ENCODE results near the gene FAM111B. TPM values are rescaled to one million over a fixed set of nuclear protein-coding genes. Genes with fewer than 3 reads are reported as not detected.
A peak's percentile ranks its signal among the peaks of the same experiment; 100 is the strongest.

The FAM111B gene
- total and polyA plus RNA-seq, 2 of the 8 experiments (the other 6 are each of a cell fraction or from before 2014, with no cell fraction given), result 4.8 to 38.1 TPM

DNA sequence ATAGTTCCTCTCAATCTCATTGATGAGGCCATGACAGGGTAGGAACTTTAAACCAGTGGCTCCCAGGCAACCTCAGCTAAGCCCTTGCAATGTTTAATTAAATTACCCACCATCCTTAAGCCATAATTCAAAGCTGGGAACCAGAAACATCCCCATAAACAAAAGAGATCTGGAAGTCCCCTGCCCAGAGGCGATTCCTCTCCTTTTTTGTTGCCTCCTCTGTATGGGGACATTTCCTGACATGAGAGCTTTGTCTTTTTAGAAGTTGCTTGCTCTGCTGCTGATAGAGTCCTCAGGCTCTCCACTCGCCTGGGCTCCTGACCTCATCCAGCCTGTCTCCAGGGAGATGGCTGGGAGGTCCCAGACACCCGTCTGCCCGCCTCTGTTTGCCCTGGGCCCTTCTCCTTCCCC, 68.1 kb downstream of the FAM111B start:
- DNase-seq (ENCODE audit: low read depth in 1 of 2, low spot score in 2 of 2) (no peak), FAIRE-seq (no peak)
- Histone ChIP-seq H3K36me3 (ENCODE audit: control insufficient read depth in 2 of 4, insufficient read depth in 4 of 4, low read length in 3 of 4) (no peaks in the 10 kb centered on the region), H3K14ac (ENCODE audit: insufficient read length) (no peak overlapping the region), H2BK12ac (ENCODE audit: low read depth, low read length) (no peak overlapping the region), H3K23ac (ENCODE audit: insufficient read length) (no peak overlapping the region), H4K91ac (replicated peaks; ENCODE audit: insufficient read length, low read length) (no peak overlapping the region), H2AK5ac (ENCODE audit: low read depth, low read length) (no peak overlapping the region), H3K4ac (replicated peaks; ENCODE audit: insufficient read length, low read depth, low read length) (no peak overlapping the region), H3K4me1 (replicated peaks in 1 of 4; ENCODE audit: control insufficient read depth in 3 of 4, insufficient read depth in 4 of 4, low read length in 3 of 4) (peaks cover 6 to 19% (median 10%) of the 10 kb centered on the region in 4 experiments; a peak in 6 of 7 replicates), H4K5ac (ENCODE audit: insufficient read length, low read depth, low read length) (no peak overlapping the region), H3K4me3 (ENCODE audit: extremely low read depth in 1 of 4, insufficient read depth in 2 of 4, low read depth in 3 of 4, low read length in 4 of 4) (no peak overlapping the region), H4K8ac (ENCODE audit: extremely low read depth, insufficient read depth, low read length) (no peak overlapping the region), H3K56ac (replicated peaks; ENCODE audit: insufficient read length, low read depth, low read length) (no peak overlapping the region), H2BK15ac (ENCODE audit: low read length) (no peak overlapping the region), H3K9me3 (ENCODE audit: insufficient read depth in 2 of 2, low read depth in 1 of 2, low read length in 1 of 2) (no peaks in the 10 kb centered on the region), H3K9ac (replicated peaks in 1 of 4; ENCODE audit: extremely low read depth in 1 of 4, low read depth in 3 of 4, low read length in 3 of 4) (no peak overlapping the region), H4K20me1 (replicated peaks in 1 of 2; ENCODE audit: control insufficient read depth in 1 of 2, insufficient read depth in 2 of 2, low read length in 2 of 2) (peaks cover 2% of the 10 kb centered on the region in 2 experiments), H3K23me2 (ENCODE audit: low read depth, low read length) (peaks cover 18% of the 10 kb centered on the region), H3K4me2 (ENCODE audit: insufficient read depth in 1 of 2, low read depth in 2 of 2, low read length in 2 of 2) (peak overlapping the region in 1 of 2 experiments; percentile 99; a peak in 1 of 4 replicates), H2BK120ac (replicated peaks; ENCODE audit: low read depth, low read length) (no peak overlapping the region), H3K27me3 (replicated peaks in 1 of 4; ENCODE audit: control insufficient read depth in 3 of 4, extremely low read depth in 1 of 4, insufficient read depth in 3 of 4, low read length in 3 of 4) (no peaks in the 10 kb centered on the region), H2AFZ (ENCODE audit: low read length) (no peak overlapping the region), H2BK5ac (ENCODE audit: low read depth, low read length) (no peak overlapping the region), H3K79me1 (ENCODE audit: low read depth, low read length) (no peaks in the 10 kb centered on the region), H3K27ac (ENCODE audit: low read depth, low read length) (no peak overlapping the region), H3K18ac (ENCODE audit: extremely low read depth, low read length) (no peak overlapping the region), H3K79me2 (ENCODE audit: control insufficient read depth in 1 of 2, insufficient read depth in 2 of 2, low read length in 2 of 2) (peaks cover 0 to 14% of the 10 kb centered on the region in 2 experiments; a peak in 2 of 4 replicates), H2BK20ac (ENCODE audit: low read length) (no peak overlapping the region)
- ChIA-PET CTCF (ENCODE audit: partially characterized antibody) (interaction anchor here (0.8 to 9.6 kb wide), 6 partner anchors 9 to 103 kb away, joined by 3 to 201 read pairs (median 4); no protein-coding TSS in a partner anchor), POLR2A (ENCODE audit: partially characterized antibody) (interaction anchor here (5.5 kb wide), 1 partner anchor 9 kb away, joined by 79 read pairs; no protein-coding TSS in a partner anchor)
- WGBS, 2 experiments (ENCODE audit: extremely low coverage in 1 of 2, insufficient coverage in 1 of 2, insufficient read length in 1 of 2, insufficient replicate concordance in 2 of 2, low coverage in 1 of 2, low lambda C conversion rate in 2 of 2, missing lambda C conversion rate in 1 of 2), result 84% methylated on average over 4 of the region's 4 CpGs; no CpG with 5 or more reads in 1 of the 2 experiments
- TF ChIP-seq HDAC6 (IDR thresholded peaks at IDR 0.05; ENCODE audit: low read depth, low read length) (no peak), BCL11A (IDR thresholded peaks at IDR 0.05; ENCODE audit: low read depth in 2 of 2, low read length in 2 of 2) (no peak), KDM4A (IDR thresholded peaks at IDR 0.05; ENCODE audit: low read depth, low read length, severe bottlenecking) (no peak), SP1 (IDR thresholded peaks at IDR 0.05; ENCODE audit: low read depth, low read length) (no peak), EZH2 (IDR thresholded peaks at IDR 0.05; ENCODE audit: low read depth, low read length, severe bottlenecking) (no peak), MAFK (IDR thresholded peaks at IDR 0.05; ENCODE audit: low read depth, low read length) (no peak), CREB1 (IDR thresholded peaks at IDR 0.05) (no peak), SP2 (IDR thresholded peaks at IDR 0.05; ENCODE audit: low read length) (no peak), RXRA (IDR thresholded peaks at IDR 0.05; ENCODE audit: insufficient read depth, low read depth, low read length) (no peak), SP4 (IDR thresholded peaks at IDR 0.05; ENCODE audit: low read length) (no peak), TEAD4 (IDR thresholded peaks at IDR 0.05; ENCODE audit: low read depth, low read length) (no peak)
- TF ChIP-seq, protein P1, sequence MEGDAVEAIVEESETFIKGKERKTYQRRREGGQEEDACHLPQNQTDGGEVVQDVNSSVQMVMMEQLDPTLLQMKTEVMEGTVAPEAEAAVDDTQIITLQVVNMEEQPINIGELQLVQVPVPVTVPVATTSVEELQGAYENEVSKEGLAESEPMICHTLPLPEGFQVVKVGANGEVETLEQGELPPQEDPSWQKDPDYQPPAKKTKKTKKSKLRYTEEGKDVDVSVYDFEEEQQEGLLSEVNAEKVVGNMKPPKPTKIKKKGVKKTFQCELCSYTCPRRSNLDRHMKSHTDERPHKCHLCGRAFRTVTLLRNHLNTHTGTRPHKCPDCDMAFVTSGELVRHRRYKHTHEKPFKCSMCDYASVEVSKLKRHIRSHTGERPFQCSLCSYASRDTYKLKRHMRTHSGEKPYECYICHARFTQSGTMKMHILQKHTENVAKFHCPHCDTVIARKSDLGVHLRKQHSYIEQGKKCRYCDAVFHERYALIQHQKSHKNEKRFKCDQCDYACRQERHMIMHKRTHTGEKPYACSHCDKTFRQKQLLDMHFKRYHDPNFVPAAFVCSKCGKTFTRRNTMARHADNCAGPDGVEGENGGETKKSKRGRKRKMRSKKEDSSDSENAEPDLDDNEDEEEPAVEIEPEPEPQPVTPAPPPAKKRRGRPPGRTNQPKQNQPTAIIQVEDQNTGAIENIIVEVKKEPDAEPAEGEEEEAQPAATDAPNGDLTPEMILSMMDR (IDR thresholded peaks at IDR 0.05; ENCODE audit: control extremely low read depth in 1 of 3, insufficient read depth in 1 of 3, low read depth in 1 of 3, low read length in 3 of 3), result no peak
